ENCODE results near the gene MFSD1.

The MFSD1 gene

DNA sequence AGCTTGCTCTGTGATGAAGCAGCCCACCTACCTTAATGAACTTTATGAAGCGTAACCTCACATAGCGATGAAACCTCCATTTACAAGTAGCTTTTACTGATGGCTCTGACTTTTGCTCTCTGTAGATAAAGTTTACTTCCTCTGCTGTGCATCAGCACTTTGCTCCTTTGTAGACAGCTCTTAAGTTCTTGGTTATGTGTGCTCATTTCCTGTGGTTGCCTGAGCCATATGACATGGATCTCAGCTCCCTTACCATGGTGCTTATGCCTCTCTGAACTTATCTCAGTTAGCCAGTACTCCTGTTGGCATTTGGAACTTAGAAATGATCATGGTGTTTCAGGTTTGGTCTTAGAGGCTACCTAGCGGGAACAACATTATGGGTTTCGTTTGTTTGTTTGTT is 7.8 kb downstream of the MFSD1 start:
- no peak for DNase-seq (ENCODE audit: low read depth, low spot score)

DNA sequence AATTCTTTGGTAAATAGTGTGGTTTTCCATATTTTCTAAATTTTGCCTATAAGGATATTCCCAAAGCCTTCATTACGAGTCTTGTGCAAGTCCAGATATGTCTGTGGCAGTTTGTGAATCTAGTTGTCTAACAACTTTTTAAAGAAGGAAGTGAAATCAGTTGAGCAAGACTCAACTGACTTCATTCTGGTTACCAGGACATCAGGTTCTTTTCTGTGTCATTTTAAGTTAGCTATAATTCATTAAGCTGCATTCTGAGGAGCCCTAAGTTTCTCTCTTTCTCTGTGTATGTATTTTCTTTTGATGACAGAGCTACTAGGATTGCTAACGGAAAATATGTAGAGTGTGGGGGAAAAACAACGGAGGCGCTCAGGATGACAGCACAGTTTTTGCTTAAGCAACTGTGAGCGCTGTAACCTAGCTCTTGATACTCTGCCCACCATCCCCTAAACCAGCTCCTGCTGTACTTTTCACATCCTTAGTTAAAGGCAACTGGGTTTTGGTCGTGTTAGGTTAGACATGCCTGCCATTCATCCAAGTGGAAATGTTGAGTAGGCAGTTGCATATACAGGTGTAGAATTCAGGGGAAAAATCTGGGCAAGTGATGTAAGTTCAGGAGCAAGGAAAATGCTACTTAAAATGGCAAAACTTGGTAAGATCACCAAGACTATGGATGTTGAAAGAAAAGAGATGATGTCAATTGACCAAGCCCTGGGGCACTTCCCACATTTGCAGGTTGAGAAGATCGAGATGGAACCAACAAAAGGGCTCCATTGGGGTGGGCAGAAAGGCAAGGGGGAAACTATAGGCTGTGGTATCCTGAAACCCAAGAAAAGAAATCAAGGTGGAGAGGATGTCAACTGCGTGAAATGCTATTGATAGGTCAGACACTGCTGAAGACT is 9.2 kb downstream of the MFSD1 start:
- no peak for DNase-seq (ENCODE audit: low read depth, low spot score)

DNA sequence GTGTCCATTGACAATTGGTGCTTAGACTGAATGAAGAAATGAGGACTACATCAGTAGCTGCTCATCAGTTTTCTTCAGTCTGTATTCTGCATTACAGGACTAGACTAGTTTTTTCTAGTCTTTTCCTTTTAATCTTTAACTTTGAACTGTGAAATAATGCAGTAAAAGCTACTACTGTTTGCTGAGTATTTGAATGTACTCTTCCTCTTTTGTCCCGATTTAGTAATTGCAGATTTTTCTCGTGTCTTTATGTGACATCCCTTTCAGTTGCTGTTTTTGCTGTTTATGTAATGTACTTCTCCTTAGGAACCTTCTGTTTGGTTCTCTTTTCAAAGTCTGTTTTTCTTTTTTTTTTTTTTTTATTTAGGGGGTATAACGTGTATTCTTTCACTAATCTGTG is 17.4 kb downstream of the MFSD1 start:
- no peak for DNase-seq (ENCODE audit: low read depth, low spot score)

DNA sequence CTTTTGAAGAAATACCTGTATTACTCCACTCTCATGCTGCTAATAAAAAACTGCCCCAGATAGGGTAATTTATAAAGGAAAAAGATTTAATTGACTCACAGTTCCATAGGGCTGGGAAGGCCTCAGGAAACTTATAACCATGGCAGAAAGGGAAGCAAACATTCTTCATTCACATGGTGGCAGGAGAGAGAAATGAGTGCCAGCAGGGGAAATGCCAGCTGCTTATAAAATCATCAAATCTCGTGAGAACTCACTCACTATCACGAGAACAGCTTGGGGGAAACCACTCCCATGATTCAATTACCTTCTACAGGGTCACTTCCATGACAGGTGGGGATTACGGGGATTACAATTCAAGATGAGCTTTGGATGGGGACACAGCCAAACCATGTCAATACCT is 18.7 kb downstream of the MFSD1 start:
- DNase-seq (ENCODE audit: low read depth, low spot score), result no peak

DNA sequence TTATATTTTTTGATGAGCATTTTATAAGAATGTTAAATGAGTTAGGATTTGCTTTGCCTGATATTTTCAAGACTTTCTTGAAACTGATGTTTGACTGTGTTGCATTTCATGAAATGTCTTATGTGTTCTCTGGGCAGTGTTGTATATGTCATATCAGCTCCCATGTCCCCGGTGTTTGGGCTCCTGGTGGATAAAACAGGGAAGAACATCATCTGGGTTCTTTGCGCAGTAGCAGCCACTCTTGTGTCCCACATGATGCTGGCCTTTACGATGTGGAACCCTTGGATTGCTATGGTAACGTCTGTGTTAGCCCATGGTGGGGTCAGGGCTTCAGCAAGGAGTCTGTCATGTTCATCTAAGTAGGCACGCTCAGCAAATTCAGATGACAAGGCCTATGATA is 20.0 kb downstream of the MFSD1 start:
- no peak for DNase-seq (ENCODE audit: low read depth, low spot score)

DNA sequence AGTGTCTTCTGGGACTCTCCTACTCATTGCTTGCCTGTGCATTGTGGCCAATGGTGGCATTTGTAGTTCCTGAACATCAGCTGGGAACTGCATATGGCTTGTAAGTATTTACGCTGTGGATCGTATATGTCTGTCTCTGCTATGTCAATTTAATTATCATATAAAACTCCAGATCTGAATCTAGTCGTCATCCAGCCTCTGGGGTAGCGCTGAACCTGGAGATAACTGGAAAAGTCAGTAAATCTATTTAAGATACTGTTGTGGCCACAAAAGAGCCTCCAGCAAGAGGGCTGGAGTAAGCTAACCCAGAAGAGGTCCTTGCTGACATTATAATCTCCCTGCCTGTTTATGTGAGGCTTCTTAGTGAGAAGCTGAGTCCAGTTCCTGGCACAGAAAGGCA is 21.6 kb downstream of the MFSD1 start:
- no peak for DNase-seq (ENCODE audit: low read depth, low spot score)

DNA sequence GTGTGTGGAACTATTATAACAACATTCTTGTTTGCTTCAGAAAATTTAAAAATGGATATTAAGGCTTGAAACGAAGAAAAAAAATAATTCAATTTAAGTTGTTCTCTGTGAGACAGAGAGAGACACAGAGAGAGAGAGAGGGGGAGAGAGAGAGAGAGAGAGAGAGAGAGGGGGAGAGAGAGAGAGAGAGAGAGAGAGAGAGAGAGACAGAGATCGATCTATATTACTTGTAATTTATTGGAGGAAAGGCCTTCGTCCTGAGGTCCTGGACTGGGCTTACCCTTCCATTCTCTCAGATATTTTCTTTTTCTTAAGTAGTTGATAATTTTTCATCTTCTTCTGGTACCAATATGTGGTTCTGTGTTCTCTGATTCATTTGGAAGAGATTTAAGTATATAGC is 25.9 kb downstream of the MFSD1 start:
- no peak for DNase-seq (ENCODE audit: low read depth, low spot score)

DNA sequence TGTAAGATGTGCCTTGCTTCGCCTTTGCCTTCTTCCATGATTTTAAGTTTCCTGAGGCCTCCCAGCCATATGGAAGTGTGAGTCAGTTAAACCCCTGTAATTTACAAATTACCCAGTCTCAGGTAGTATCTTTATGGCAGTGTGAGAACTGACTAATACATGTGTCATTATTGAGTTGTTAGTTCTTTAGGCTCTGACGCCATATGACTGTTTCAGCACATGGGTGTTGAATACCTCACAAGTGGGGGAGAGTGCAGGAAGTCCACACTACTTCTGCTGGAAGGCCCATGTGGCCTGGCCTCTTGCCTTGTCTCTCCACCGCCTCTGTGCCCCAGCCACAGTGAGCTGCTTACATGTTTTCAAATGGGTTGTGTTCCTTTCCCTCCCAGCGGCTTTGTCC is 28.5 kb downstream of the MFSD1 start:
- no peak for DNase-seq (ENCODE audit: low read depth, low spot score)

DNA sequence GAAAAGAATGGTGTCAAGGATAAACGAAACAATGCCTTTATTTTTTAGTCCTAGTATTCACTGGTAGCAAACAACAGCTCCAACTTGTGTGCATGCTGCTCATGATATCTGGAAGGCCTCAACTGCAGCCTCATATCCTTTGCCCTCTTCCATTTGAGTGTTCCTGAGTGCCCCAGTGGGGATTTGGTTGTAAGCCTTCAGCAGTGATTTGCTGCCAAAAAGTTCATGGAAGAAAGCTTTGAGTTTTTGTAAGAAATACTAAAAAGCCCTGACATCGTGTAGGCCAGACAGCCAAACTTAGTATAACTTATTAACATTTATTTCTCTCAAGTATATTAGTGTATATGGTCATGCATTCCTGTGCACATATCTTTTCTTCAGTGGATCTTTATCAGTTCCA is 30.0 kb downstream of the MFSD1 start:
- DNase-seq (ENCODE audit: low read depth, low spot score), result no peak

DNA sequence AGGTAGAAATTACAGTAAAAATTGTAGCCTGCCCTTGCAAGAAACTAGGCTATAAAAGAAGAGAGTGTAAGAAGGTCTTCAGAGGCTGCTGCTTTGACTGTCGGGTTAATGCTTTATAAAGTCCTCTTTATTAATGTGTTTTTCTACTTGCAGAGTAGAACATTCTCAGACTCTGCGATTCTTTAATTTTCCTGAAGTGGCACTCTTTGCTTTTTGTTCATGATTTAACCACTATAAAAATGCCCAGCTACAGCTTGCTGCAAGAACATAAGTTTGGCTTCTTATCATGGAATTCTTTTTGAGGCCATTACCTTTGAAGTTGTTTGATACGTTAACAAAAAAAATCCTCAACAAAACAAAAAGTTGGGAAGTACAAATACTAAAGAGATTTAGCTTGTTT is 33.8 kb downstream of the MFSD1 start:
- DNase-seq (ENCODE audit: low read depth, low spot score), result no peak

DNA sequence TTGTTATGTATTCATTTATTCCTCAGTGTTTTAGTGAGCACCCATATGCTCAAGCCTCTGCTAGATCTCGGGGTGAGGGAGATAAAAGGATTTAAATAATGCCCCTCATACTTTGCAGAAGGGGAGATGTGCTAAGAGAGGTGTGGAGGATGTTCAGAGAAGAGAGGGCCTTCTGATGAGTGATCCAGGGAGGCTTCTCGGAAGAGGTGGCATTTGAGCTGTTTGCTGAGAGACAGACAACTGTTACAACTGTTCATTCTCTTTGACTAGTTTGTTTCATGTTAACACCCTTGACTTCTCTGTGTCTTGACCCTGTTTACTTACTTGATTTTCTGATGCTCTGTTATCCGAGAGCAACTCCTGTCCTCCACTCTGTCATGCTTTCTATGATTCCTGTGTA is 34.5 kb downstream of the MFSD1 start:
- no peak for DNase-seq (ENCODE audit: low read depth, low spot score)

DNA sequence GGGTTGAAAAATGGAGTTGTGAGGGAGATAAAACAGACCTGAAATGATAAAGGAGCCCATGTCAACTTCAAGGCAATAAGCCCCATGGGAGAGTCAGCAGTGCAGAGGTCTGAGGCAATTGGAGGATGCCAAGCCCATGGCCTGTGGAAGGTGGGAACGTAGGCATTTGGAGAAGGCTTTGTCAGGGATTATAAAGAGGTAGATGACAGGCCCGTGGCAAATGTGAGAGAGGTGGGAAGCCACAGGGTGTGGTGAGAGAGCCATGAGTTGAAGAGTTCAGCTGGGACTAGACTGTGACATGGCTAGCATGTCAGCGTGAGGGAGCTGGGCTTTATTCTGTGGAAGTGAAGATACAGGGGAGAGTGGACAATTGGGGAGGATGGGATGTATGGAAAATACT is 35.4 kb downstream of the MFSD1 start:
- DNase-seq (ENCODE audit: low read depth, low spot score), result no peak

DNA sequence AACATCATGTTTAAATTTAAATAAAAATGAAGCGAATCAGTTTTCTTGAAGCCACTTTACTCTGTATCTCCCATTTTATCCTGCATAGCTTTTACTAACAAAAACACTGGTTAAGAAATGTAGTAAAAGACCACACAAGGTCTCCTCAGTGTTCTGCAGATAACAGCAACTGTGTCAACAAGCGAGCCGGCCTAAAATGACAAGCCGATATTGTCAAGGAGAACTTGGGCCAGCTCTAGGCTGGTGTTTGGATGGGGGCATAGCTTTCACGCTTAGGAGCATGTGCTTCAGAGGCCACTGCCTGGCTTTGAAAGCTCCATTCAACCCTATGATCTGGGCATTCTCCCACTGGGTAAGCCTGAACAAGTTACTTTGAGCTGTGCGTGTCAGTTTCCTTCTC is 38.1 kb downstream of the MFSD1 start:
- no peak for DNase-seq (ENCODE audit: low read depth, low spot score)

DNA sequence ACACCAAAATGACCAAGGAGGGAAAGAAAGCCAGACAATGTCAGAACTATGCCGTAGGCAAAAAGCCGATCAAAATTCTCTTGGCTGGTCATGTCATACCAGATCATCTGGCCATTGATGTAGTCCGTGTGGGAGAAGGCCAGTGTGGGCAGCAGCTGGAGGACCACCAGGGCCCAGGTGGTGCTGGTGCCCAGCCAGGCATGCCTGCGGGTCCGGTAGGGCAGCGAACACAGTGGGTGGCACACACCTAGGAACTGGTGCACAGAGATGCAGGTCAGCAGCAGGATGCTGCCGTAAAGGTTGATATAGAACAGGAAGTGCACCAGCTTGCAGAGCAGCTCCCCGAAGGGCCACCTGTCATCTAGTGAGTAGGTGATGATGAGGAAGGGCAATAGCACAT is 39.5 kb downstream of the MFSD1 start:
- DNase-seq (ENCODE audit: low read depth, low spot score), result no peak

DNA sequence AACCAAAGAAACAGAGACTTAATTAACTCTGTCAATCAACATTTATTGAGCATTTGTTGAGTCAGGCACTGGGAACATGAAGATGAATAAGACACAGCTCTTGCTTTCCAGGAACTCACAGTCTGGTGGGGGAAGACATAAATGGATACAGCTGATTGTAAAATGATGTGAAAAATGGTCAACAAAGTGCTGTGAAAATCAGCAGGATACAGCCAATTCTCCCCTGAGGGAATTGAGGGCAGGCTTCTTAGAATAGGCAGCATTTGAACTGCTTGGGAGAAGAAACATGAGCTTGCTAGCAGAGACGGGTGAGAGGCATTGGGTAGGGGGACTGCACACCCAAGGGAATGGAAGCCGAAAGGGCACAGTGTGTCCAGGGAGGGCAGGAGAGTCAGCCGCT is 41.1 kb downstream of the MFSD1 start:
- DNase-seq (ENCODE audit: low read depth, low spot score), result no peak

DNA sequence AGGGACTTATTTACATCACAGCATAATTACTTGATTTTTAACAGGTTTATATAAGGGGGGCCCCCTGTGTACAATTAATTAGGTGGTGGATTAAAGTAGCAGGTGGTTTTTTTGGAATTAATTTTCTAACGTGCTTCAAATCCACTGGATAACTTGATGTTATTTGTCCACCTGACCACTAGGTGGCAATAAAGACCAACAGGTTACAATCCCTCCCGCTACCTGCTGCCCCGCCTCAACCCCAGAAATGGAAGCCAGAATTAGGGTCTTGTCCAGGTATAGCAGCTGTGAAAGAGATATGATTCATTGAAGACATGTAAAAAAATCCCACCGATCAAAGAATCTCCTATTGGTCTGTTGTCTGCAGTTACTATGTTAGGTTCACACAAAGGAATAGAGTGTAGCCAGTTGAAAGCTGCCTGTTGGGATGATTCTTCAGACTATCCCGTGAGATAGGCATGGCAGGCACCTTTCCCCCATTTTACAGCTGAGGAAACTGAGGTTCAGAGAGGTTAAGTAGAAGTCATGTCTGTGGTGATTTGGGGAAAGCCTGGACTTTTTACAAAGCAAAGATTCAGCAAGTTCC is 44.0 kb downstream of the MFSD1 start:
- no peak for DNase-seq (ENCODE audit: low read depth, low spot score)

DNA sequence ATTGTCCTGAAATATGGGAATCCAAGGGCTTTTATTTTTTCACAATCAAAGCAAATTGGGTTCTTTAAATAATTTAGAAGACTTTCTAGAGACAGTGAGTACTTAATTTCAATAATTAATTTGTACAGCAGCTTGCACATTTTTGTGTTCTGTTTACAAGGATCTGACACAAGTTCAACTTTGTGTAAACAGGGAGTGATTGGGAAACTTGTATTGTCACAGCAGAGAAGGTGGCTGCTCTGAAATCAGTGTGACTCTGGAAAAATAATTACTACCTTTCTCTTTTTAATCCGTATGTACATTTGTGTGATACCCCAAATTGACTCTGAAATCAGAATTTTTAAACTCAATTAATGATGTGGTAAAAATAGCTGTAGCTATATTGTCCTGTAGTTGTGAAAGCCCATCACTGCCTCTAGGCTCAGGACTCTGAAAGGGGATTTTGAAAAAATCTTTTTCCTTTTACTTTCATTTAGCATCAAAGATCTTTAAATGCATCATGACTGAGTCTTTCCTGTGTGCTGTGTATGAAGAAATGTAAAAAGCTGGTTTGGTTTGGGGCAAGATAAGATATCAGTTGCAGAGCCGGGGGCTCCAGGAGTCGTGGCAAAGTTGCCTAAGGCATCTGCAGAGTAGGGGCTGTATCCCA is 45.1 kb downstream of the MFSD1 start:
- DNase-seq (ENCODE audit: low read depth, low spot score), result no peak

DNA sequence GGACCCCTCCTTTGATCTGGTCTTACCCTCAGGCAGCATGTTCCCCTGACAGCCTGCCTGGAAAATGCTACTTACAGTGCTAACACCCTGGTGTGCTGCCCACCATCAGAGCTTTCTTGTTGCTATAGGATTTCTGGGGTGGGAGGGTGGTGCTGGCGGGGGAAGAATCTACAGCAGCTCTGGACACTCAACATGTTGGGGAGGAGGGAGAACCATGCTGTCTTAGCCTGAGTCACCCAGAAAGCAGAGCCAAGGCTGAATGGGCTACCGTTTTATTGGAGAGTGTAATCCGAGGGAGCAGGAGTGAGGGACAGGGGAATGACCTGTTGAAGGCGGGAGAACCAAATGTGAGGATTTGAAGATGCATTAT is 45.6 kb downstream of the MFSD1 start:
- DNase-seq (ENCODE audit: low read depth, low spot score), result no peak

DNA sequence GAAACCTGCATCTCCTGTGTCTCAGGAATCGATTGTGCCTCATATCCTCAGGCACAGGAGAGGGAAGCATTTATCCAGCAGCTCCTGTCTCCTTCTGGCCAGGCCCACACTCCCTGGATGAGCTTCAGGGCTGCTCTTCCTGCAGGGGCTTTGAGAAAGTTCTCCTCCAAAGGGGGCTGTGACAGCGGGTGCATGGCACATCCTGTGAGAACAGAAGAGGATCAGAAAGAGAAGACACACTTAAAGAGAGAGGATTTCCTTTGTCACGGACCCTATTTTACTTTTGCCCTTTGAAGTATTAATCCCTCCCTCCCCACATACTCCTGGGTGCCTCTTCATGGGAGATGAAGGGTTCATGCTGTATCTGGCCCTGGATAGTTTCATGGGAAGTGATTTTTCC is 46.0 kb downstream of the MFSD1 start:
- DNase-seq (ENCODE audit: low read depth, low spot score), result no peak

DNA sequence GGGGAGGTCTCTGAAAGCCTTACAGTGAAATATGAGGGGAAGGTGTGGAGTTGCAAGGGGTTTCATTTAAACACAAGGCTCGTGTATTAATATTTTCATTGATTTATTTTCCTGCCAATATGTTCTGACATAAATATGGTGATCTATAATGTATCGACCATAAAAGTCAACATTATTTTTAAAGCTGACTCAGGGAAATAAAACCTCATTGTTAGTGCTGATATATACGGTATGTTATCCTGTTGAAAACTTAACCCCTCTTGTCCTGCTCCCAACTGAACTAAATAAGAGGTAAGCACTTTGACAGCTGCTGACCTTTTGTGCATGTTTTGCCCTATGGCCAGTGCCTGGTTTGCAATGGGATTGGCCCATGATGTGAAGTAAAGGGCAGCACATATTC is 47.9 kb downstream of the MFSD1 start:
- no peak for DNase-seq (ENCODE audit: low read depth, low spot score)

DNA sequence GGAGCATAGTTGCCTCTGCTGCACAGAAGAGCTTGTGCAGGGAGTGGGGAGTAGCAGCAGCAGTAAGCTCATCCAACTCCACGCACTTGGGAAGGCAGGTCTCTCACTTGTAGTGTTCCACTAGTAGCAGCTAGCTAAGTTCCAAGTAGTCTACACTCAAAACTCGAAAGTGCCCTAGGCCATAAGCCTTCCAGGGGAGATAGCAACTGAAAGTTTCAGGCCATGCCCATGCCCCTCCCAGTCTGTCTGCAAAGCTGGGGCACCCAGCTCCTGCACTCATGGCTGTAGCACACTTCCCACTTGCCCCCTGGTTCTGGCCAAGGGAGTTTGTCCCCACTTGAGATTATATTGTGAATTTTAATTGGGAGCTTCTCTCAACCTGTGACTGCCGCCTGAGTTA is 57.5 kb downstream of the MFSD1 start:
- DNase-seq (ENCODE audit: low read depth, low spot score), result no peak

DNA sequence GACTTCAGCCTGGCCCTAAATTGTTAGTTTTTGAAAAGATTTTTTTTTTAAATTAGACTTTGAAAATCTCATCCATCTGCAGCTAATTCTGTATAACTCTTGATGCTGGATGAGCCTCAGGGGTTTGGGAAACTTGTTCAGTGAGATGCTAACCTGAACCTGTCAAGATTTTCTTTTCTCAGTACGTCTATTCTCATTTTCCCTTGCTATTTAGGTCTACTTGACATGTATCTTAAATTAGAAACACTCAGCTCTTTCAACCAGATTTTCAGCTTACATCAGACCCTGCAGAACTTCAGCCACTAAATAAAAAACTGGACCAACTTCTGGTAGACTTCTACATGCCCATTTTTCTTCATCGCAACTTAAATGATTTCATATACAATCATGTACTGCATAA is 61.4 kb downstream of the MFSD1 start:
- DNase-seq (ENCODE audit: low read depth, low spot score), result no peak

DNA sequence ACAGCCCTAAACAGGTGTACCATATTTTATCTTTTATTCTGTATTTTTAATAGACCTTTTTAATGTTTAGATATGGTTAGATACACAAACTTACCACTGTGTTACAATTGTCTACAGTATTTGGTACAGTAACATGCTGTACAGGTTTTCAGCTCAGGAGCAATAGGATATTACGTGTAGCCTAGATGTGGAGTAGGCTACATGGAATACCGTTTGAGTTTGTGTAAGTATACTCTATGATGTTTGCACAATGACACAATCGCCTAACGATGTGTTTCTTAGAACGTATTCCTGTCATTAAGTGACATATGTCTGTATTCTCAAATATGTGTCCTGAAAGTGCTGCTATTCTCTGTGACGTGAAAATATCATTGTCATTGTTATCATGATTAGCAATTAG is 62.6 kb downstream of the MFSD1 start:
- DNase-seq (ENCODE audit: low read depth, low spot score), result no peak
